Pons (tissue), 1 donor: ENCODE results near the gene ATOSA.
A peak's percentile ranks its signal among the peaks of the same experiment; 100 is the strongest.

ENCODE experiments used
- DNase-seq: peaks from one replicate; pipeline ENCODE4 v3.0.0-alpha.2; 2016; ENCODE audit warnings: low spot score

ATOSA gene

GRCh38 chr15:52683580-52683979 lies 4.4 kb upstream of the ATOSA start:
- DNase-seq, result no peak

- DNase-seq, result no peak
Measured at GRCh38 chr15:52682781-52683180, 3.6 kb upstream of the ATOSA start.

- DNase-seq, result no peak
Measured at GRCh38 chr15:52682200-52682599, 3.0 kb upstream of the ATOSA start.

- no peak for DNase-seq
Measured at GRCh38 chr15:52681441-52681840, 2.3 kb upstream of the ATOSA start.

GRCh38 chr15:52680761-52681160 lies 1.6 kb upstream of the ATOSA start:
- no peak for DNase-seq

- peak; percentile 37 for DNase-seq
Measured at GRCh38 chr15:52680041-52680391, 828 bp upstream of the ATOSA start.

GRCh38 chr15:52678468-52679231 lies 538 bp downstream of the ATOSA start:
- DNase-seq, result peak; percentile 53

GRCh38 chr15:52677593-52678467 lies 1.4 kb downstream of the ATOSA start:
- DNase-seq, result peak; percentile 75

- DNase-seq, result no peak
Measured at GRCh38 chr15:52674831-52675230, 4.4 kb downstream of the ATOSA start.

GRCh38 chr15:52673734-52674133 lies 5.5 kb downstream of the ATOSA start:
- DNase-seq, result no peak

- no peak for DNase-seq
Measured at GRCh38 chr15:52673312-52673711, 5.9 kb downstream of the ATOSA start.

- DNase-seq, result no peak
Measured at GRCh38 chr15:52672661-52673060, 6.5 kb downstream of the ATOSA start.

GRCh38 chr15:52670087-52670486 lies 9.1 kb downstream of the ATOSA start:
- DNase-seq, result no peak

- no peak for DNase-seq
Measured at GRCh38 chr15:52668133-52668532, 11.1 kb downstream of the ATOSA start.

GRCh38 chr15:52667597-52667996 lies 11.6 kb downstream of the ATOSA start:
- no peak for DNase-seq

- DNase-seq, result no peak
Measured at GRCh38 chr15:52663536-52664294, 15.5 kb downstream of the ATOSA start.

GRCh38 chr15:52661909-52662308 lies 17.3 kb downstream of the ATOSA start:
- no peak for DNase-seq

GRCh38 chr15:52660192-52660591 lies 19.0 kb downstream of the ATOSA start:
- no peak for DNase-seq

GRCh38 chr15:52658955-52659354 lies 20.2 kb downstream of the ATOSA start:
- DNase-seq, result no peak

- peak; percentile 68 for DNase-seq
Measured at GRCh38 chr15:52657338-52657737, 21.9 kb downstream of the ATOSA start.

- no peak for DNase-seq
Measured at GRCh38 chr15:52656412-52656811, 22.8 kb downstream of the ATOSA start.

GRCh38 chr15:52653431-52653964 lies 25.7 kb downstream of the ATOSA start:
- DNase-seq, result no peak
